GM12878 (cell line): ENCODE results near the gene RNF113A. TPM values are rescaled to one million over a fixed set of nuclear protein-coding genes. Genes with fewer than 3 reads are reported as not detected.

Experiments used
- ATF7 ChIP-seq: fragments of 450-650 bp; IDR thresholded peaks from 2 replicates; pipeline ENCODE4 v1.6.1; 2016; ENCODE audit warnings: low read depth, mild to moderate bottlenecking
- BCL11A ChIP-seq: IDR thresholded peaks from 2 replicates; pipeline ENCODE4 v1.6.1; 2011; ENCODE audit warnings: low read depth, low read length
- BRCA1 ChIP-seq: IDR thresholded peaks from 2 replicates; pipeline ENCODE4 v1.6.1; 2011; ENCODE audit warnings: low read depth, low read length, improper control_type of control experiment
- CREB1 ChIP-seq: IDR thresholded peaks from 2 replicates; pipeline ENCODE4 v1.6.1; 2012; ENCODE audit warnings: low read depth, mild to moderate bottlenecking, inconsistent platforms
- E4F1 ChIP-seq: fragments of 450-650 bp; IDR thresholded peaks from 2 replicates; pipeline ENCODE4 v1.6.1; 2018; ENCODE audit warnings: borderline replicate concordance, mild to moderate bottlenecking; ENCODE audit not compliant: partially characterized antibody
- ESRRA ChIP-seq: IDR thresholded peaks from 2 replicates; pipeline ENCODE4 v1.6.1; 2012; ENCODE audit warnings: mild to moderate bottlenecking, low read length, improper control_type of control experiment
- HDGF ChIP-seq: fragments of 450-650 bp; IDR thresholded peaks from 2 replicates; pipeline ENCODE4 v1.6.1; 2016; ENCODE audit warnings: antibody characterized with exemption
- MYC ChIP-seq: IDR thresholded peaks from 2 replicates; pipeline ENCODE4 v1.6.1; 2011; ENCODE audit warnings: mild to moderate bottlenecking, low read length, moderate library complexity, inconsistent platforms; ENCODE audit not compliant: insufficient read depth, insufficient replicate concordance, insufficient read length, severe bottlenecking
- NFYA ChIP-seq: IDR thresholded peaks from 2 replicates; pipeline ENCODE4 v1.6.1; 2011; ENCODE audit warnings: low read depth, mild to moderate bottlenecking, low read length, improper control_type of control experiment, borderline replicate concordance
- PBX3 ChIP-seq: IDR thresholded peaks from 2 replicates; pipeline ENCODE4 v1.6.1; 2011; ENCODE audit warnings: mild to moderate bottlenecking, low read depth, low read length, moderate library complexity; ENCODE audit not compliant: insufficient replicate concordance
- TARDBP ChIP-seq: IDR thresholded peaks from 2 replicates; pipeline ENCODE4 v1.6.1; 2016; ENCODE audit warnings: borderline replicate concordance
- TBL1XR1 ChIP-seq: IDR thresholded peaks from 2 replicates; pipeline ENCODE4 v1.6.1; 2012; ENCODE audit warnings: low read depth, low read length, improper control_type of control experiment
- TCF7 ChIP-seq: IDR thresholded peaks from 2 replicates; pipeline ENCODE4 v1.6.1; 2014; ENCODE audit warnings: antibody characterized with exemption, borderline replicate concordance
- WRNIP1 ChIP-seq: IDR thresholded peaks from 2 replicates; pipeline ENCODE4 v1.6.1; 2011; ENCODE audit warnings: low read depth, low read length, improper control_type of control experiment, borderline replicate concordance
- ZBTB40 ChIP-seq: fragments of 450-650 bp; IDR thresholded peaks from 2 replicates; pipeline ENCODE4 v1.6.1; 2016; ENCODE audit warnings: mild to moderate bottlenecking, moderate library complexity, borderline replicate concordance
- polyA plus RNA-seq, 11 experiments: library from polyadenylated mRNA; depleted of rRNA in 4 of 11; unstranded in 6 of 11; stranded (reverse) in 5 of 11; fragments of >200 nt; fragmentation: Nextera tagmentation in 4 of 11; fragmentation: Illumina TruSeq in 1 of 11; extraction: Ambion mirVana in 4 of 11; extraction: Trizol in 1 of 11; gene quantifications; 1 replicate in 1 of 11; 2 replicates in 10 of 11; pipeline versions ENCODE4 v1.2.1 to v1.2.3, GENCODE V29; 2011 to 2016; ENCODE audit warnings: inconsistent platforms in 2 of 11, missing spikeins in 2 of 11, low read depth in 1 of 11
- total RNA-seq, 4 experiments: library from RNA; depleted of rRNA in 3 of 4; stranded (reverse); fragments of >200 nt in 3 of 4; fragmentation: Illumina TruSeq in 1 of 4; extraction: Trizol in 1 of 4; gene quantifications; 2 replicates each; pipeline versions ENCODE4 v1.2.1 to v1.2.3, GENCODE V29; 2013 to 2021
- TF ChIP-seq, protein P1 (sequence below): fragments of 450-650 bp; IDR thresholded peaks from 2 replicates; pipeline ENCODE4 v1.6.1; 2017; ENCODE audit warnings: mild to moderate bottlenecking, moderate library complexity

The RNF113A gene
- total and polyA plus RNA-seq, 10 of the 15 experiments (the other 5 are each of a cell fraction or from before 2014, with no cell fraction given) = 20.6 to 33.1 (median 23.4) TPM

GRCh38 chrX:119852382-119853353, 18.9 kb downstream of the RNF113A start, which contains the start of gene UPF3B (continued):
- TF ChIP-seq WRNIP1 = no peak
- no peak for TF ChIP-seq MYC
- TF ChIP-seq TBL1XR1 = no peak
- TF ChIP-seq ESRRA = no peak
- TF ChIP-seq BRCA1 = peak; percentile 73
- TF ChIP-seq ZBTB40 = 0 out of 2 replicates have a peak, but pooled peaks have one; percentile 34
- no peak for TF ChIP-seq PBX3
- no peak for TF ChIP-seq E4F1
- no peak for TF ChIP-seq TARDBP
- TF ChIP-seq TCF7 = no peak
- TF ChIP-seq HDGF = no peak
- peak; percentile 91 for TF ChIP-seq CREB1
- TF ChIP-seq, protein P1, sequence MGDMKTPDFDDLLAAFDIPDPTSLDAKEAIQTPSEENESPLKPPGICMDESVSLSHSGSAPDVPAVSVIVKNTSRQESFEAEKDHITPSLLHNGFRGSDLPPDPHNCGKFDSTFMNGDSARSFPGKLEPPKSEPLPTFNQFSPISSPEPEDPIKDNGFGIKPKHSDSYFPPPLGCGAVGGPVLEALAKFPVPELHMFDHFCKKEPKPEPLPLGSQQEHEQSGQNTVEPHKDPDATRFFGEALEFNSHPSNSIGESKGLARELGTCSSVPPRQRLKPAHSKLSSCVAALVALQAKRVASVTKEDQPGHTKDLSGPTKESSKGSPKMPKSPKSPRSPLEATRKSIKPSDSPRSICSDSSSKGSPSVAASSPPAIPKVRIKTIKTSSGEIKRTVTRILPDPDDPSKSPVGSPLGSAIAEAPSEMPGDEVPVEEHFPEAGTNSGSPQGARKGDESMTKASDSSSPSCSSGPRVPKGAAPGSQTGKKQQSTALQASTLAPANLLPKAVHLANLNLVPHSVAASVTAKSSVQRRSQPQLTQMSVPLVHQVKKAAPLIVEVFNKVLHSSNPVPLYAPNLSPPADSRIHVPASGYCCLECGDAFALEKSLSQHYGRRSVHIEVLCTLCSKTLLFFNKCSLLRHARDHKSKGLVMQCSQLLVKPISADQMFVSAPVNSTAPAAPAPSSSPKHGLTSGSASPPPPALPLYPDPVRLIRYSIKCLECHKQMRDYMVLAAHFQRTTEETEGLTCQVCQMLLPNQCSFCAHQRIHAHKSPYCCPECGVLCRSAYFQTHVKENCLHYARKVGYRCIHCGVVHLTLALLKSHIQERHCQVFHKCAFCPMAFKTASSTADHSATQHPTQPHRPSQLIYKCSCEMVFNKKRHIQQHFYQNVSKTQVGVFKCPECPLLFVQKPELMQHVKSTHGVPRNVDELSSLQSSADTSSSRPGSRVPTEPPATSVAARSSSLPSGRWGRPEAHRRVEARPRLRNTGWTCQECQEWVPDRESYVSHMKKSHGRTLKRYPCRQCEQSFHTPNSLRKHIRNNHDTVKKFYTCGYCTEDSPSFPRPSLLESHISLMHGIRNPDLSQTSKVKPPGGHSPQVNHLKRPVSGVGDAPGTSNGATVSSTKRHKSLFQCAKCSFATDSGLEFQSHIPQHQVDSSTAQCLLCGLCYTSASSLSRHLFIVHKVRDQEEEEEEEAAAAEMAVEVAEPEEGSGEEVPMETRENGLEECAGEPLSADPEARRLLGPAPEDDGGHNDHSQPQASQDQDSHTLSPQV = no peak
- TF ChIP-seq BCL11A = no peak
- TF ChIP-seq ATF7 = 0 out of 2 replicates have a peak, but pooled peaks have one; percentile 15
- TF ChIP-seq NFYA = no peak
